ENCODE results near the gene KLF15. TPM values are rescaled to one million over a fixed set of nuclear protein-coding genes. Genes with fewer than 3 reads are reported as not detected.

The KLF15 gene
- total and polyA plus RNA-seq, 2 of the 4 experiments (the other 2 are of a cell fraction): 0.18 to 0.24 TPM

GRCh38 chr3:126309165-126309564 is 48.0 kb downstream of the KLF15 start:
- dilution Hi-C loops (cut with HindIII; ENCODE audit: low sequenced_read_pairs, unreplicated experiment): no loop called here

More at GRCh38 chr3:126309165-126309564, 48.0 kb downstream of the KLF15 start:
- H2BK5ac ChIP-seq (ENCODE audit: low read depth, low read length, poor library complexity, severe bottlenecking): no peak overlapping the region
- in situ Hi-C loops (cut with MboI; ENCODE audit: low sequenced_read_pairs): no loop called here
- TF ChIP-seq BHLHE40 (IDR thresholded peaks at IDR 0.05; ENCODE audit: low read depth, low read length) (no peak), SMC3 (IDR thresholded peaks at IDR 0.05; ENCODE audit: low read depth, low read length) (no peak), POLR2A (IDR thresholded peaks at IDR 0.05; ENCODE audit: low read depth, low read length) (no peak), RFX5 (IDR thresholded peaks at IDR 0.05; ENCODE audit: low read depth, low read length) (no peak), RCOR1 (IDR thresholded peaks at IDR 0.05; ENCODE audit: insufficient replicate concordance, low read length) (no peak), ELK1 (IDR thresholded peaks at IDR 0.05; ENCODE audit: borderline replicate concordance, low read depth, low read length) (no peak), USF2 (IDR thresholded peaks at IDR 0.05; ENCODE audit: low read depth, low read length) (no peak), MXI1 (IDR thresholded peaks at IDR 0.05; ENCODE audit: borderline replicate concordance, low read depth, low read length) (no peak), RAD21 (IDR thresholded peaks at IDR 0.05; ENCODE audit: low read length) (no peak), MAZ (IDR thresholded peaks at IDR 0.05; ENCODE audit: borderline replicate concordance, low read depth, low read length) (no peak), CTCF (conservative IDR thresholded peaks at IDR 0.05; ENCODE audit: low read depth, low read length) (no peak), NFE2L2 (IDR thresholded peaks at IDR 0.05; ENCODE audit: low read depth, low read length) (no peak), CHD1 (IDR thresholded peaks at IDR 0.05; ENCODE audit: low read depth, low read length) (no peak)
- H2AK5ac ChIP-seq (ENCODE audit: low read depth, low read length): no peak overlapping the region
- H3K36me3 ChIP-seq (ENCODE audit: control insufficient read depth, insufficient read depth, low read length): no peaks in the 10 kb centered on the region
- H2BK120ac ChIP-seq (ENCODE audit: low read depth, low read length): no peak overlapping the region
- DNase-seq (no peak), ATAC-seq (ENCODE audit: low read depth) (no peak)
- H3K9me3 ChIP-seq (ENCODE audit: control insufficient read depth, insufficient read depth, low read length): peaks cover 4% of the 10 kb centered on the region; the same call in 1 of the 2 replicates
- H3K27ac ChIP-seq (ENCODE audit: insufficient read depth, low read length): no peak overlapping the region
- H4K91ac ChIP-seq (ENCODE audit: insufficient read depth, low read depth, low read length): no peak overlapping the region
- CTCF ChIA-PET: no interaction called here
- POLR2A ChIA-PET (ENCODE audit: unreplicated experiment): no interaction called here
- BruUV-seq (replicated peaks): no TSS peak
- H3K4me1 ChIP-seq (ENCODE audit: control insufficient read depth, insufficient read depth, low read length): peaks cover 14% of the 10 kb centered on the region
- no peak overlapping the region for H3K9ac ChIP-seq (ENCODE audit: low read depth, low read length)
- no peak overlapping the region for H4K5ac ChIP-seq (ENCODE audit: low read depth, low read length)
- no peak overlapping the region for H4K8ac ChIP-seq (ENCODE audit: low read depth in 2 of 2, low read length in 2 of 2)
- H2BK15ac ChIP-seq (ENCODE audit: low read depth, low read length): no peak overlapping the region
- H3K14ac ChIP-seq (replicated peaks; ENCODE audit: low read depth, low read length): no peak overlapping the region
- no peaks in the 10 kb centered on the region for H3K79me1 ChIP-seq (ENCODE audit: low read depth in 1 of 2, low read length in 2 of 2)
- intact Hi-C loops (cut with micrococcal nuclease): no loop called here
- no peak overlapping the region for H3K4me2 ChIP-seq (ENCODE audit: low read depth, low read length)
- H3K56ac ChIP-seq (ENCODE audit: extremely low read depth, insufficient read depth, low read length): no peak overlapping the region
- no peak overlapping the region for H3K4me3 ChIP-seq (ENCODE audit: insufficient read depth, low read depth, low read length)
- H3K23ac ChIP-seq (ENCODE audit: low read depth, low read length): no peak overlapping the region
- H3K9me1 ChIP-seq (ENCODE audit: insufficient read depth, low read length): peaks cover 13% of the 10 kb centered on the region
- no peak overlapping the region for H3K18ac ChIP-seq (ENCODE audit: low read depth, low read length)
- no peak overlapping the region for H2AFZ ChIP-seq (replicated peaks; ENCODE audit: low read length, poor library complexity)
- H4K20me1 ChIP-seq (ENCODE audit: insufficient read depth, low read length): no peaks in the 10 kb centered on the region
- no peak overlapping the region for H2AK9ac ChIP-seq (replicated peaks; ENCODE audit: low read depth, low read length, poor library complexity)
- H2BK20ac ChIP-seq (ENCODE audit: low read depth, low read length): no peak overlapping the region
- H3K4ac ChIP-seq (ENCODE audit: low read depth, low read length): no peak overlapping the region
- no peaks in the 10 kb centered on the region for H3K27me3 ChIP-seq (ENCODE audit: control insufficient read depth, insufficient read depth, low read length)
- WGBS, 2 experiments (ENCODE audit: extremely low coverage in 2 of 2, insufficient read length in 1 of 2): 88% methylated on average over 5 of the region's 11 CpGs; no CpG with 5 or more reads in 1 of the 2 experiments
